Neural progenitor cell (in vitro differentiated cells): ENCODE results near the gene CLEC4G. TPM values are rescaled to one million over a fixed set of nuclear protein-coding genes. Genes with fewer than 3 reads are reported as not detected.
A peak's percentile ranks its signal among the peaks of the same experiment; 100 is the strongest.

Experiments used
- DNase-seq: peaks from one replicate; pipeline ENCODE4 v3.0.0-alpha.2; 2016; ENCODE audit warnings: low spot score
- H2AFZ ChIP-seq: fragments of 200-600 bp; sonication (generic); replicated peaks from 2 replicates; pipeline ENCODE4 v1.6.1; 2016; ENCODE audit warnings: antibody characterized with exemption
- H3F3A ChIP-seq: fragments of 200-600 bp; sonication (generic); 2 replicates; pipeline ENCODE4 v1.6.1; 2016; ENCODE audit warnings: antibody characterized with exemption, low read depth
- H3K27ac ChIP-seq: fragments of 200-600 bp; sonication (generic); 2 replicates; pipeline ENCODE4 v1.5.1; 2016; ENCODE audit warnings: mild to moderate bottlenecking
- H3K27me3 ChIP-seq: fragments of 200-600 bp; sonication (generic); 2 replicates; pipeline ENCODE4 v1.6.1; 2016; ENCODE audit warnings: mild to moderate bottlenecking, moderate library complexity
- H3K36me3 ChIP-seq: fragments of 200-600 bp; sonication (generic); 2 replicates; pipeline ENCODE4 v1.5.1; 2016
- H3K4me1 ChIP-seq: fragments of 200-600 bp; sonication (generic); 2 replicates; pipeline ENCODE4 v1.6.1; 2016; ENCODE audit warnings: mixed run types
- H3K4me2 ChIP-seq: fragments of 200-600 bp; sonication (generic); 2 replicates; pipeline ENCODE4 v1.6.1; 2016
- H3K4me3 ChIP-seq: fragments of 200-600 bp; sonication (generic); 2 replicates; pipeline ENCODE4 v1.5.1; 2016
- H3K79me2 ChIP-seq: fragments of 200-600 bp; sonication (generic); 2 replicates; pipeline ENCODE4 v1.6.1; 2016; ENCODE audit warnings: low read depth
- H3K9ac ChIP-seq: fragments of 200-600 bp; sonication (generic); 2 replicates; pipeline ENCODE4 v1.6.1; 2016
- H3K9me3 ChIP-seq: fragments of 200-600 bp; sonication (generic); 2 replicates; pipeline ENCODE4 v1.5.1; 2016; ENCODE audit warnings: low read depth
- H4K20me1 ChIP-seq: fragments of 200-600 bp; sonication (generic); 2 replicates; pipeline ENCODE4 v1.6.1; 2016; ENCODE audit warnings: low read depth
- H3K27ac Mint-ChIP-seq: 3 replicates; pipeline ENCODE4 v1.8.0; 2021; ENCODE audit warnings: mixed read lengths
- H3K27me3 Mint-ChIP-seq: 2 replicates; pipeline ENCODE4 v1.8.0; 2022; ENCODE audit warnings: low read depth, mild to moderate bottlenecking, inconsistent platforms, moderate library complexity, mixed read lengths; ENCODE audit not compliant: insufficient read depth
- H3K36me3 Mint-ChIP-seq: 3 replicates; pipeline ENCODE4 v1.8.0; 2021; ENCODE audit warnings: mixed read lengths
- H3K4me1 Mint-ChIP-seq: 3 replicates; pipeline ENCODE4 v1.8.0; 2021; ENCODE audit warnings: mixed read lengths
- H3K4me3 Mint-ChIP-seq: 3 replicates; pipeline ENCODE4 v1.8.0; 2021; ENCODE audit warnings: mild to moderate bottlenecking, moderate library complexity, mixed read lengths
- H3K9me3 Mint-ChIP-seq: 3 replicates; pipeline ENCODE4 v1.8.0; 2020; ENCODE audit warnings: mixed read lengths
- CTCF ChIP-seq: fragments of 200-600 bp; sonication (generic); IDR thresholded peaks from 2 replicates; pipeline ENCODE4 v1.5.1; 2017; ENCODE audit warnings: antibody characterized with exemption, mild to moderate bottlenecking
- EZH2 ChIP-seq: fragments of 200-600 bp; sonication (generic); IDR thresholded peaks from 2 replicates; pipeline ENCODE4 v1.6.1; 2017; ENCODE audit warnings: antibody characterized with exemption, mild to moderate bottlenecking, moderate library complexity
- EZH2phosphoT487 ChIP-seq: fragments of 200-600 bp; sonication (generic); IDR thresholded peaks from 2 replicates; pipeline ENCODE4 v1.6.1; 2017; ENCODE audit warnings: antibody characterized with exemption
- total RNA-seq: library from RNA; depleted of rRNA; stranded (reverse); fragments of >200 nt; gene quantifications from 2 replicates; pipeline ENCODE4 v1.2.3, GENCODE V29; 2015; ENCODE audit warnings: low replicate concordance

CLEC4G gene
- total RNA-seq, 1 donor from 2014 or later, result not detected

- peaks cover 4% of the 10 kb centered on the region for H4K20me1 ChIP-seq
- TF ChIP-seq EZH2, result no peak
- no peak for TF ChIP-seq CTCF
- TF ChIP-seq EZH2phosphoT487, result no peak
- no peak overlapping the region for H3K4me3 Mint-ChIP-seq
- DNase-seq, result no peak
- H3K9ac ChIP-seq, result no peak overlapping the region
- peaks cover 63% of the 10 kb centered on the region for H3K27me3 ChIP-seq
- no peak overlapping the region for H2AFZ ChIP-seq
- no peaks in the 10 kb centered on the region for H3K36me3 ChIP-seq
- H3K4me2 ChIP-seq, result no peak overlapping the region
- H3F3A ChIP-seq, result no peaks in the 10 kb centered on the region
- H3K9me3 ChIP-seq, result no peaks in the 10 kb centered on the region
- no peak overlapping the region for H3K4me3 ChIP-seq
- no peak overlapping the region for H3K27ac Mint-ChIP-seq
- no peak overlapping the region for H3K27ac ChIP-seq
- H3K27me3 Mint-ChIP-seq, result peaks cover 33% of the 10 kb centered on the region
- H3K36me3 Mint-ChIP-seq, result no peaks in the 10 kb centered on the region
- H3K4me1 Mint-ChIP-seq, result no peaks in the 10 kb centered on the region
- peaks cover 5% of the 10 kb centered on the region for H3K9me3 Mint-ChIP-seq
- no peaks in the 10 kb centered on the region for H3K79me2 ChIP-seq
- no peaks in the 10 kb centered on the region for H3K4me1 ChIP-seq
Observed at GRCh38 chr19:7725791-7726190, 6.1 kb downstream of the CLEC4G start.

- Histone ChIP-seq H3K79me2 (no peaks in the 10 kb centered on the region), H3K4me2 (no peak overlapping the region), H2AFZ (no peak overlapping the region), H3K27ac (no peak overlapping the region), H3K27me3 (peaks cover 27% of the 10 kb centered on the region), H4K20me1 (no peaks in the 10 kb centered on the region), H3K4me1 (no peaks in the 10 kb centered on the region), H3K36me3 (no peaks in the 10 kb centered on the region), H3F3A (no peaks in the 10 kb centered on the region), H3K4me3 (no peak overlapping the region), H3K9ac (no peak overlapping the region), H3K9me3 (no peaks in the 10 kb centered on the region)
- DNase-seq, result peak; percentile 18
- TF ChIP-seq EZH2phosphoT487 (no peak), CTCF (no peak), EZH2 (no peak)
- H3K27ac Mint-ChIP-seq, result no peak overlapping the region
- H3K9me3 Mint-ChIP-seq, result peaks cover 2% of the 10 kb centered on the region
- peaks cover 20% of the 10 kb centered on the region for H3K27me3 Mint-ChIP-seq
- H3K36me3 Mint-ChIP-seq, result no peaks in the 10 kb centered on the region
- peaks cover 3% of the 10 kb centered on the region for H3K4me1 Mint-ChIP-seq
- H3K4me3 Mint-ChIP-seq, result no peak overlapping the region
Observed at GRCh38 chr19:7722231-7722651, 9.7 kb downstream of the CLEC4G start.

DNA sequence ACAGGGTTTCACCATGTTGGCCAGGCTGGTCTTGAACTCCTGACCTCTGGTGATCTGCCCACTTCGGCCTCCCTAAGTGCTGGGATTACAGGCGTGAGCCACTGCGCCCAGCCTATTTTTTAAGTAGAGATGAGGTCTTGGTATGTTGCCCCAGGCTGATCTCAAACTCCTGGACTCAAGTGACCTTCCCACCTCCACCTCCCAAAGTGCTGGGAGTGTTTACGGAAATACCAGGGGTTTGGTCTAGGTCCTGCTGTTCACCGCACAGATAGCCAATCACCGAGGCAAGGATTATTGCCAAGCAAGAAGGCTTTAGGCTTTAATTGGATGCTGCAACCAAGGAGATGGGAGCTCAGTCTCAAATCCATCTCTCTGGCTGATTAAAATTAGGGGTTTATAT, 11.6 kb downstream of the CLEC4G start:
- no peaks in the 10 kb centered on the region for H3K4me1 ChIP-seq
- H3K27me3 ChIP-seq, result peaks cover 8% of the 10 kb centered on the region
- H3K27ac ChIP-seq, result no peak overlapping the region
- H3F3A ChIP-seq, result no peaks in the 10 kb centered on the region
- H3K79me2 ChIP-seq, result no peaks in the 10 kb centered on the region
- no peaks in the 10 kb centered on the region for H3K36me3 ChIP-seq
- no peak for DNase-seq
- H4K20me1 ChIP-seq, result no peaks in the 10 kb centered on the region
- peaks cover 12% of the 10 kb centered on the region for H3K27me3 Mint-ChIP-seq
- no peak overlapping the region for H2AFZ ChIP-seq
- peaks cover 2% of the 10 kb centered on the region for H3K9me3 Mint-ChIP-seq
- H3K27ac Mint-ChIP-seq, result no peak overlapping the region
- no peak overlapping the region for H3K4me3 Mint-ChIP-seq
- H3K9me3 ChIP-seq, result no peaks in the 10 kb centered on the region
- no peaks in the 10 kb centered on the region for H3K36me3 Mint-ChIP-seq
- no peak overlapping the region for H3K4me2 ChIP-seq
- peaks cover 3% of the 10 kb centered on the region for H3K4me1 Mint-ChIP-seq
- TF ChIP-seq EZH2phosphoT487, result no peak
- TF ChIP-seq CTCF, result no peak
- no peak for TF ChIP-seq EZH2
- H3K4me3 ChIP-seq, result no peak overlapping the region
- no peak overlapping the region for H3K9ac ChIP-seq

DNA sequence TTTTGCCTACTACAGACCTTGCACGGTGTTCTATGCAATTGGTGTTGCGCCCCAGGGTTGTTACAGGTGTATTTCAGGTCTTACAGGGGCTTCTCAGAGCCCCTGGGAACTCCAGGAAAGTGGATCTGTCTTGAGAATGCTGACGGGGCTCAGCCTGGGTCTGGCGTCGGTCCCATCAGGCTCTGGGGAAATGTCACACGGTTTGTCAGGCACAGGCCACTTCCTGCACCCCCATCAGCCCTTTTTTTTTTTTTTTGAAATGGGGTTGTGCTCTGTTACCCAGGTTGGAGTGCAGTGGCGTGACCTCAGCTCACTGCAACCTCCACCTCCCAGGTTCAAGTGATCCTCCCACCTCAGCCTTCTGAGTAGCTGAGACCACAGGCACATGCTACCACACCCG, 13.2 kb downstream of the CLEC4G start:
- Histone ChIP-seq H3K4me1 (no peaks in the 10 kb centered on the region), H3K27me3 (no peaks in the 10 kb centered on the region), H3K4me2 (no peak overlapping the region), H4K20me1 (no peaks in the 10 kb centered on the region), H3K9me3 (no peaks in the 10 kb centered on the region), H2AFZ (no peak overlapping the region), H3F3A (no peaks in the 10 kb centered on the region), H3K27ac (no peak overlapping the region), H3K4me3 (no peak overlapping the region), H3K36me3 (no peaks in the 10 kb centered on the region), H3K9ac (no peak overlapping the region), H3K79me2 (no peaks in the 10 kb centered on the region)
- DNase-seq, result no peak
- H3K36me3 Mint-ChIP-seq, result no peaks in the 10 kb centered on the region
- TF ChIP-seq CTCF, result no peak
- no peak for TF ChIP-seq EZH2phosphoT487
- TF ChIP-seq EZH2, result no peak
- H3K27me3 Mint-ChIP-seq, result peaks cover 7% of the 10 kb centered on the region
- peaks cover 2% of the 10 kb centered on the region for H3K9me3 Mint-ChIP-seq
- H3K4me3 Mint-ChIP-seq, result no peak overlapping the region
- no peak overlapping the region for H3K27ac Mint-ChIP-seq
- H3K4me1 Mint-ChIP-seq, result peaks cover 3% of the 10 kb centered on the region
